IPS-15b (cell line): Measurements from ENCODE around the gene RNGTT.

Experiments used
- H3K27me3 ChIP-seq: one replicate; pipeline ENCODE4 v1.6.1; 2013; ENCODE audit warnings: low read length; ENCODE audit not compliant: control insufficient read depth, insufficient read depth
- H3K36me3 ChIP-seq: one replicate; pipeline ENCODE4 v1.6.1; 2013; ENCODE audit warnings: low read length; ENCODE audit not compliant: control insufficient read depth, insufficient read depth
- H3K4me1 ChIP-seq: one replicate; pipeline ENCODE4 v1.6.1; 2013; ENCODE audit warnings: mild to moderate bottlenecking, low read length; ENCODE audit not compliant: control insufficient read depth, insufficient read depth
- H3K4me3 ChIP-seq: one replicate; pipeline ENCODE4 v1.5.1; 2013; ENCODE audit warnings: low read depth, low read length
- H3K9ac ChIP-seq: one replicate; pipeline ENCODE4 v1.6.1; 2013; ENCODE audit warnings: low read depth, mild to moderate bottlenecking, low read length
- H3K9me3 ChIP-seq: one replicate; pipeline ENCODE4 v1.6.1; 2013; ENCODE audit warnings: mild to moderate bottlenecking, low read length; ENCODE audit not compliant: control insufficient read depth, insufficient read depth

Gene RNGTT

GRCh38 chr6:88870717-88871330 is 92.6 kb downstream of the RNGTT start:
- Histone ChIP-seq H3K9ac (no peak overlapping the region), H3K9me3 (no peaks in the 10 kb centered on the region), H3K27me3 (no peaks in the 10 kb centered on the region), H3K4me1 (peaks cover 4% of the 10 kb centered on the region), H3K4me3 (no peak overlapping the region), H3K36me3 (no peaks in the 10 kb centered on the region)

GRCh38 chr6:88869263-88870020 is 94.0 kb downstream of the RNGTT start:
- Histone ChIP-seq H3K4me1 (peaks cover 4% of the 10 kb centered on the region), H3K9ac (no peak overlapping the region), H3K4me3 (no peak overlapping the region), H3K27me3 (no peaks in the 10 kb centered on the region), H3K9me3 (no peaks in the 10 kb centered on the region), H3K36me3 (no peaks in the 10 kb centered on the region)

GRCh38 chr6:88867841-88868731 is 95.3 kb downstream of the RNGTT start:
- Histone ChIP-seq H3K9me3 (no peaks in the 10 kb centered on the region), H3K4me3 (no peak overlapping the region)

GRCh38 chr6:88866856-88867255 is 96.6 kb downstream of the RNGTT start:
- Histone ChIP-seq H3K9ac (no peak overlapping the region), H3K27me3 (no peaks in the 10 kb centered on the region), H3K4me1 (peaks cover 4% of the 10 kb centered on the region), H3K36me3 (no peaks in the 10 kb centered on the region), H3K9me3 (no peaks in the 10 kb centered on the region), H3K4me3 (no peak overlapping the region)

More at GRCh38 chr6:88867841-88868731, 95.3 kb downstream of the RNGTT start:
- Histone ChIP-seq H3K36me3 (no peaks in the 10 kb centered on the region), H3K9ac (no peak overlapping the region), H3K4me1 (peaks cover 4% of the 10 kb centered on the region), H3K27me3 (no peaks in the 10 kb centered on the region)

DNA sequence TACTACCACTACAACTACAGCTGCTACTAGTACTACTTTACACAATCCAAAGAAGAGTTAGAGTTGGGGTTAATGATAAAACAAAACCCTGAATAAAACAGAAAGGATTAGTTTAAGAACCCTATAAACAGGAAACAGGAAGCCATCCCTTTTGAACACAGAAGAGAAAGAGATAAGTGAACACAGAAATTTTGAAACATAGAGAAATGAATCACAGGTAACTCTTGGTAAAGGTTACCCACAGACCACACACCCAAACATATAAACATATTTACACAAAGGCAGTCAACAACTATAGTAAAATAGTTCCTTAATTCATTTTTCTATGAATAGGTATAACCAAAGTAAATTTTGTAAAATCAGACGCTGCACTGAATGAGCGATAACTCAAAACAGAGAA is 98.1 kb downstream of the RNGTT start:
- Histone ChIP-seq H3K9me3 (no peaks in the 10 kb centered on the region), H3K27me3 (no peaks in the 10 kb centered on the region), H3K4me3 (no peak overlapping the region), H3K36me3 (no peaks in the 10 kb centered on the region), H3K4me1 (peaks cover 4% of the 10 kb centered on the region), H3K9ac (no peak overlapping the region)

DNA sequence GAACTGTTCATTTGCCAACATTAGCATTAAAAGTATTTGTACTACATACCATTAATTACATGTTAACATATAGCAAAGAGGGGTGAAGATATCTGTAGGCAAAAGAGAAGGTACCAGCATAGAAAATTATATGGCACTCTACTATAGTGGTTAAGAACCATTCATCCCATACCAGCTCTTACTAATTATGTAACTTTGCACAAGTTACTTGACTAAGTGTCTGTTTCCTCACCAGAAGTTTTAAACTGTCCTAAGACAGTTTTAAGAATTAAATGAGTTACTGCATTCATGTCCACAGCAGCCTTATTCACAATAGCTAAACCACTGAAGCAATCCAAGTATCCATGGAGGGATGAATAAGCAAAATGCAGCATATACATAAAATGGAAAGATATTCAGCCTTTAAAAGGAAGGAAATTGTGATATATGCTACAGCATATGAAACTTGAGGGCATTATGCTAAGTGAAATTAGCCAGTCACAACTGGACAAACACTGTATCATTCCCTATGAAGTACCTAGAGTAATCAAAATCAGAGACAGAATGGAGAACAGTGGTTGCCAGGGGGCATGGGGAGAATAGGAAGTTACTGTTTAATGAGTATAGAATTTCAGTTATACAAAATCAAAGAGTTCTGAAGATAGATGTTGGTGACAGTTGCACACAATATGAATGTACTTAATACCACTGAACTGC is 98.9 kb downstream of the RNGTT start:
- Histone ChIP-seq H3K27me3 (no peaks in the 10 kb centered on the region), H3K36me3 (no peaks in the 10 kb centered on the region), H3K9ac (no peak overlapping the region), H3K4me3 (no peak overlapping the region), H3K4me1 (peaks cover 4% of the 10 kb centered on the region), H3K9me3 (no peaks in the 10 kb centered on the region)

GRCh38 chr6:88860310-88860709 is 103.1 kb downstream of the RNGTT start:
- no peaks in the 10 kb centered on the region for H3K36me3 ChIP-seq
- H3K4me1 ChIP-seq, result no peaks in the 10 kb centered on the region
- H3K9ac ChIP-seq, result no peak overlapping the region
- H3K9me3 ChIP-seq, result no peaks in the 10 kb centered on the region
- no peak overlapping the region for H3K4me3 ChIP-seq
- H3K27me3 ChIP-seq, result no peaks in the 10 kb centered on the region

DNA sequence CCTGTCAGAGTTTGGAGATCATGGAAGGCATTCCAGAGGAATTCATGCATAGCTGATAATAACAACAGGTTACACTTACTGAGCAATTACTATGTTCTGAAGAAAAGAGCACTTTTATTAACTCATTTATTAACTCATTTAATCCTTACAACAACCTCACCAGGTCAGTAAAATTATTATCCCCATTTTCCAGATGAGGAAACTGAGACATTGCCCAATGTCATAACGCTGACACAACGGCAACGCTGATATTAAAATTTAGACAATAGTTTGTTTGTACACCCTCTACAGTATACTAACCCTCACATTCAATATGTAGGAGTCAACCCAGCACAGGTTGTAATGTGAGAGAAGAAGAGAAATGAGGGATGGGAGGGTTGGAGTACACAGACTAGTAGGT is 105.0 kb downstream of the RNGTT start:
- Histone ChIP-seq H3K9me3 (no peaks in the 10 kb centered on the region), H3K27me3 (no peaks in the 10 kb centered on the region), H3K4me1 (no peaks in the 10 kb centered on the region), H3K4me3 (no peak overlapping the region), H3K9ac (no peak overlapping the region), H3K36me3 (no peaks in the 10 kb centered on the region)

- Histone ChIP-seq H3K9me3 (no peaks in the 10 kb centered on the region), H3K36me3 (no peaks in the 10 kb centered on the region), H3K4me3 (no peak overlapping the region), H3K9ac (no peak overlapping the region), H3K4me1 (no peaks in the 10 kb centered on the region), H3K27me3 (no peaks in the 10 kb centered on the region)
These were observed 106.9 kb downstream of the RNGTT start for GRCh38 chr6:88856566-88856965.

DNA sequence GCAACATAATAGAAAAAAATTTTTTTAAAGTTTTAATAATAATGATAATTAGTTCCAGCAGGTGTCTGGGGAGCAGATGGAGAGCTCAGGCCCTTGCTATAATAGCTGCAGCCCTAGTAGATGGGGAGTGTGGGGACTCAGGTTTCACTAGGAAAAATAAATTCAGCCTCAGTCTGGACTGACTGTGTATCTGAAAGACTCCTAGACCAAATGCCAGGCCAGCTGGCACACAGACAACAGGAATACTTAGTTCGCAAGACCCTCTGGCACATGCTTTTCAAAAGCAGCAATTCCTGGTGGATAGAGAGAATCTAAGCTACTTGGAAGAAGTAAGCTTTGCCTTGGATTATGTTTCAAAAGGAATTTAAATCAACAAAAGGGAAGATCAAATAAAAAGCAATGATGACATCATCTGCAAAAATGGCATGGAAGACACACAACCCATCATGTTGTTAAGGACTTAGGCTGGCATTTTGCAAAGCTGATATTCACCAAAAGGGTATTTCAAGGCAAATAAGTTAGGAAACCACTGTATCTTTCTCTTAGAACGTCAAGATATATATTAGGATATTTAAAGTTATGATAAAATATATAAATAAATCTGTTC is 107.8 kb downstream of the RNGTT start:
- Histone ChIP-seq H3K27me3 (no peaks in the 10 kb centered on the region), H3K4me1 (no peaks in the 10 kb centered on the region), H3K4me3 (no peak overlapping the region), H3K9me3 (no peaks in the 10 kb centered on the region), H3K9ac (no peak overlapping the region), H3K36me3 (no peaks in the 10 kb centered on the region)

DNA sequence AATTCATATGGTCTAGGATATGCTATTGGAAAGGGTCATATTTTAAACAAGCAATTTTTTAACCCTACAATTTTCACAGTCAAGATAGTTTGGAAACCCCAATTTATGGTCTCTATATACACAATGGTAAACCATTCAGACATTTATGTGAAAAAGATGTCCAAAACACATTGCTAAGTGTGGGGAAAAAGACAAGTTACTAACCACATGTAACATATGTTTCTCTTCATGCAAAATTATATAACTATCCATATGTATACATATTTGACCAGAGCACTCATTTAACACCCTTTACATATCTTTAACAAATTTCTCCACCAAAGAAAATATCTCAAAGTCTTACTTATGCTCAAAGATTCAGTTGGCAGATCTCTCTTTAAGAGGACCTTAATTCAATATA is 110.6 kb downstream of the RNGTT start:
- Histone ChIP-seq H3K36me3 (no peaks in the 10 kb centered on the region), H3K4me1 (no peaks in the 10 kb centered on the region), H3K9ac (no peak overlapping the region), H3K9me3 (no peaks in the 10 kb centered on the region), H3K4me3 (no peak overlapping the region), H3K27me3 (no peaks in the 10 kb centered on the region)
